Measurements from ENCODE around the gene TAMM41. TPM values are rescaled to one million over a fixed set of nuclear protein-coding genes. Genes with fewer than 3 reads are reported as not detected.
"Not testable (repeated sequence)": the region's sequence is repeated elsewhere in the genome, so short reads cannot be mapped to it uniquely, and the experiment has no call there.

TAMM41 gene
- total RNA-seq, 1 donor from 2014 or later: 6.0 TPM

DNA sequence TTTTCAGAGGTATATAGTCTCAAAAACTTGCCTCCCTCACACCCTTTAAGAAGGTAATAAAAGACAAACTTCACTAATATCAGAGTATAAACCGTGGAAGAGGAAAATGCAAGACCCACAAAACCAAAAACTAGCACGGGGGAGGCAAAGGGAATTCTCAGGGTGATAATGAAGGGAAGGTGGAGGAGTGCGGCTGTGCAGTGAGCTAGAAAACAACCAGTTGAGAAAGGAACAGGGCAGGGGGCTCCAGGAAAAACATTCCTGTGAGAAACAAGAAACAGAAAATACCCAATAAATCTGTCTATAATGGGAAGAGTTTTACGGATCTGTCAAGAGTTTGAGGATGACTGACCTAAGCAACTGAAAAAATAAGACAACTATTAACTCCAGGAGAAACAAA lies 31.6 kb downstream of the TAMM41 start:
- no peak for DNase-seq (ENCODE audit: low read depth in 2 of 2)

DNA sequence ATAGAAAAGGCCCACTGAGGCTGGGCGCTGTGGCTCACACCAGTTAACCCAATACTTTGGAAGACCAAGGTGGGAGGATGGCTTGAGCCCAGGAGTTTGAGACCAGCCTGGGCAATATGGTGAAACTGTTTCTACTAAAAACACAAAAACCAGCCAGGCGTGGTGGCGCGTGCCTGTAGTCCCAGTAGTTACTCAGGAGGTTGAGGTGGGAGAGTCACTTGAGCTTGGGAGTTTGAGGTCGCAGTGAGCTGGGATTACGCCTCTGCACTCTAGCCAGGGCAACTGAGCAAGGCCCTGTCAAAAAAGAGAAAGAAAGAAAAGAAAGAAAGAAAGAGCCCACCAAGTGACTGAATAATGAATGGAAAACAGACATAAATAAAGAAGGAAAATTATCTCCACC lies 32.0 kb downstream of the TAMM41 start:
- no peak for DNase-seq (ENCODE audit: low read depth in 2 of 2)

GRCh38 chr3:11810276-11810675 lies 36.4 kb downstream of the TAMM41 start:
- DNase-seq (ENCODE audit: low read depth in 2 of 2): peak in 1 of 2 donors; percentile 56

DNA sequence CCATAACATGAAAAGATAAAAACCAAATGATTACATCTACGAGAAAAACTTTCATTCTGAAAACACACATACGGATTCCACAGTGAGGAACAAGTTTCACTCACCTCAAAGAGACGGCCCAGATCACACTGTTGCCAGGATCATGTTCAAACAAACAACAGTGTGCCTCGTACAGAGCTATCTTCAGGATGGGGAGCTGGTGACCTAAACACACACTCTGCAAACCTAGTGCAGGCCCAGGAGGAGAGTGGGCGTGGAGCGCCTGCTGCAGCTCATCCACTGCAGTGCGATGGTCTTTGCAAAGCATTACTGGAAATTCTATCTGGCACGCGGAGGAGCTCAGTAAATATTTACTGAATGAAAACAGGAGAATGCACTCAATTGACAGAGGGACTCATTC lies 38.5 kb downstream of the TAMM41 start:
- DNase-seq (ENCODE audit: low read depth in 2 of 2): no peak

DNA sequence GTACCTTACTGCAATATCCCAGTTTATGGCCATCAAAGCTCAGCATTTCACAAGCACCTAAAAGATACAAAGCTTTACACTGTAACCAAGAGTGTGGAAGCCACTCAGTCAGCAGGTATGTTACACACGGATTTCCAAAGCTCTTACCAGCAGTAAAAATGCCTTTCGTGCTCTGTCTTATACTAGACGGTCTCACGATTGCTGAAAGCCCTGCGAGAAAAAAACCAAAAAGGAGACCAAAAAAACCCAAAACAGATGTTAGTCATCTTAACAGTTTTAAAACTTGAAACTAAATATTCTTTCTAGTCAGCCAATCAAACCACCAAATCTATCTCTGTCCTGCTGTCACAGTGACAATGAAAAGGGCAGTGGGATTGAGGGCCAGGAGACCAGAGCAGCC lies 39.0 kb downstream of the TAMM41 start:
- DNase-seq (ENCODE audit: low read depth in 2 of 2): no peak

GRCh38 chr3:11805716-11806115 lies 41.0 kb downstream of the TAMM41 start:
- no peak for DNase-seq (ENCODE audit: low read depth in 2 of 2)

DNA sequence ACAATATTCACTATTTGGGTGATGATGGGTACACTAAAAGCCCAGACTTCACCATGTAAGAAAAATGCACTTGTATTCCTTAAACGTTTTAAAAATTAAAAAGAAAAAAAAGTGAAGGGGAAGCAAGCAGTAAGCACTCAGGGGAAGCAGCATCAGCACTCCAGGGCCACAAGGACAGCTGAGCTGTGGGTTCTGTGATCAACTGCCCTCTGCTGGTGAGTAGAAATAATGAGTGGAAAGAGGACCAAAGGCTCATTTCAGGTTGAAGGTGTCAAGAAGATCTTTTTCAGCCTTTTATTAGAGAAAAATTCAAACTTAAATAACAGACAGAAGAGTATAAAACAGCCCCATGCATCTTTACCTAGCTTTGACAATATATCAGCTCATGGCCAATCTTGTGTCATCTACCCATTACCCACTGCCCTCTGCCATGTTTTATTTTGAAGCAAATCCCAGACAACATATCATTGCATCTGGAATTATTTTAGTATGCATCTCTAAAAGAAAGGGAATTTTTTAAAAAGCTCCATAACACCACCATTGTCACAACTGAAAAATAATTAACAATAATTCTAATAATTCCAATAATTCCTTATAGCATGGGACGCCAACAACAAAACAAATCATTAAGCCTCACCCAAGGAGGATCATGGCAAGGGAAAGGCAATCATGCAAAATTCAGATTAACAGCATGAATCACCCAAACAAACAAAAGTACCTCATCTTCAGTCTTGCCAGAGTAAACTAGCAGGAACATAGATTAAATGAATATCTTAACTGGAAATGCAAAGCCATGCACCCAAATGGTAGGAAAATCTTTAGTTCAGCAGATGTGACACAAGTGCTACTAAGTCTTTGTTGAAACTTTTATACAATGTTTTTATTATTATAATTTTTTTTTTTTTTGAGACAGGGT lies 42.5 kb downstream of the TAMM41 start:
- DNase-seq (ENCODE audit: low read depth in 2 of 2): peak; percentile 72 to 82

GRCh38 chr3:11799791-11800190 lies 46.9 kb downstream of the TAMM41 start:
- DNase-seq (ENCODE audit: low read depth in 2 of 2): no peak

DNA sequence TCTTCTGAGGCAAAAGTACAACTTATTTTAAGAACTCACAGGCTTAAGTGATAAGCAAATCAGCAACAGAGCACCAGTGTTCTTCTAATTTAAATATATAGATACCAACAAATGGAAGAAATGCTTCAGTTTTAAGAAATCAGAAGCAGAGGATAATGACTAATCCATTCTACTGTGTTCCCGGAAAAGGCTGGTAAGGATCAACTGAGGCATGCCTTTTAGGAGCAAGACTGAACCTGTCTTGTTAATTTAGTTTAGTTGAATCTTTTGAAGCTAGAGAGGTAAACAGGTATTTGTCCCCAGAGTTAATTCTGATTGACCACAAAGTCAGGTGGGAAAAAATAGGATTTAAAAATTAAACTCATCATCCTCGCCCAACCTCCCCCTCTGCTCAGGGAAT lies 51.8 kb downstream of the TAMM41 start:
- no peak for DNase-seq (ENCODE audit: low read depth in 2 of 2)

GRCh38 chr3:11791339-11792200 lies 55.1 kb downstream of the TAMM41 start:
- DNase-seq (ENCODE audit: low read depth in 2 of 2): no peak

- no peak for DNase-seq (ENCODE audit: low read depth in 2 of 2)
Measured at GRCh38 chr3:11789412-11789811, 57.3 kb downstream of the TAMM41 start.

DNA sequence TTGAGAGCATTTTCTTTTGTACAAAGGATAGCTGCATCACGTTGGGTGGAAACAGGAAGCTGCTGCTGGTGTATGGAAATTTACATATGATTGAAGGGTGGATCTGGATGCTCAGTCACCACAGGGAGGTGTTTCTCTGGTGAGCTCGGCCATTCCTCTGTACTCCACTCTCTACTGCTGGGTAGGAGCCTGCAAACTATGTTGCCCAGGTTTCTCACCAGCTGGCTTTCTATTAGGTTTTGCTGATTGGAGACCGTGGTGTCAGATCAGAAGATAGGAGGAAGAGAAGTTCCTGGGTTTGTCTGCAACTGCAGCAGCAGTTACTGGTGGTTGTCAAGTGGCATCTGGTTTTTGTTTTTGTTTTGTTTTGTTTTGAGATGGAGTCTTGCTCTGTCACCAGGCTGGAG lies 61.7 kb downstream of the TAMM41 start:
- DNase-seq (ENCODE audit: low read depth in 2 of 2): peak in 1 of 2 donors; percentile 65

DNA sequence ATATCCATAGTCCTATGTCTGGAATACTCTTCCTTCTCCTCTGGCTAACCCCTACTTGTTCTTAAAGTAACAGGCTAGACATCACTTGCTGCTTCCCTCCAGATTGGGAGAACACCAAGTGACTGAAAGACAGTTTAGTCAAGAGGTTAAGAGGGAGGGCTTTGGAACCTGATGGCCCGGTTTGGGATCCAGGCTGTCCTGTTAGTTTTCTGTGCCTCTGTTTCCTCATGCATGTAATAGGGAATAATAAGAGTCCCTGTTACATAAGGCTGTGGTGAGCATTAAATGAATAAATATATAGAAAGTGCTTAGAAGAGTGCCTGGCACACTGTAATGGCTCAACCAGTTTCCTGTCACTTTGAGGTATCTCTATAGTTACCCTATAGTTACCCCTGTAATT lies 66.3 kb downstream of the TAMM41 start:
- no peak for DNase-seq (ENCODE audit: low read depth in 2 of 2)

- no peak for DNase-seq (ENCODE audit: low read depth in 2 of 2)
Measured at GRCh38 chr3:11779626-11780025, 67.1 kb downstream of the TAMM41 start.

- no peak for DNase-seq (ENCODE audit: low read depth in 2 of 2)
Measured at GRCh38 chr3:11778248-11778647, 68.4 kb downstream of the TAMM41 start.

GRCh38 chr3:11776346-11776745 lies 70.3 kb downstream of the TAMM41 start:
- no peak for DNase-seq (ENCODE audit: low read depth in 2 of 2)

- no peak for DNase-seq (ENCODE audit: low read depth in 2 of 2)
Measured at GRCh38 chr3:11775493-11775892, 71.2 kb downstream of the TAMM41 start.

- peak; percentile 62 to 76 for DNase-seq (ENCODE audit: low read depth in 2 of 2)
Measured at GRCh38 chr3:11774296-11774877, 72.3 kb downstream of the TAMM41 start.

DNA sequence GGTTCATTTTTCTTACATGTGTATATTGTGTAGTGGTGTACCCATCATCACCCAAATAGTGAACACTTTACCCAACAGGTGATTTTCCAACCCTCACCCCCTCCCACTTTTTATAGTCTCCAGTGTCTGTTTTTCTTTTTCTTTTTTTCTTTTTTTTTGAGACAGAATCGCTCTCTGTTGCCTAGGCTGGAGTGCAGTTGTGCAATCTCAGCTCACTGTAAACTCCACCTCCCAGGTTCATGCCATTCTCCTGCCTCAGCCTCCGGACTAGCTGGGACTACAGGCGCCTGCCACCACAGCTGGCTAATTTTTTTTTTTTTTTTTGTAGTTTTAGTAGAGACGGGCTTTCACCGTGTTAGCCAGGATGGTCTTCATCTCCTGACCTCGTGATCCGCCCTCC lies 74.8 kb downstream of the TAMM41 start:
- DNase-seq (ENCODE audit: low read depth in 2 of 2): not testable (repeated sequence)

DNA sequence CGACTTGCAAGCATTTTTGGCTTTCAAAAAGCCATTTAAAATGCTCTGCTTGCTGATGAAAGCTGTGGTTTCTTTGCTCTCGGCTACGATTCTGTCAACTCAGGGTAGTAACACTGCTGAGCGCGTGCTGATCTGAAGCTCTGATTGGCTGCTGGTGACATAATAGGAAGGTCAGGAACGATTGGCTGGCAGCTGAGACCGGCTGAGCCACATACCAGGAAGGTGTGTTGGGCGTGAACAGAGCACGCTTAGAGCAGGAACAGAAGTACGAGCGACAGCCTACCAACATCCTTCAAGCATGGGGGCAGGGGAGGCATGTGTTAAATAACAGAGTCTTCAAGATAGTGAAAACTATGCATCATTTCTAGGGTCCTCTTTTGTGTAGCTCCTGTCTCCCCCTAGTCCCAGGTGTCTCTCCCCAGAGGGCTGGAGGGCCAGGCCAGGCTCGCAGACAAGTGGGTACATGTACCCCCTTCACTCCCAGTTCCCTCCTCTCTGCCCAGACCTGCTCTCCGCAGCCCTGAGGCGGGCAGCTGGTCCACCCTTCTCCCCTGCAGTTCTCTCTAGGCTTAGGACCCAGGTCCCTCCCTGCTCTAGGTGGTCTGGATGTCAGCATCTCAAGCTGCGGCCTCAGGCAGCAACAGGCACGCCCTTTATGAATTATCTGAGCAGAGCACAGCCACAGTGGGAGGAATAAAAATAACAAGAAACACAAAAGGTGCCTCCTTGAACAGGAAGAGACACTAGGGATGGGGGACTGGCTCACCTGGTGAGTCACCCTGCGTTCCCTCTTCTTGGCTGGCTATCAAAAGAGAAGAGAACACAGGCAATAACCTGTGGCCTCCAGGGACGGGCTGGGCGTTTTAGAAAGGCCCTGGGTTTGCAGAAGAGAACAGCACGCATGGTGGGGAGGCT lies 76.0 kb downstream of the TAMM41 start:
- DNase-seq (ENCODE audit: low read depth in 2 of 2): peak; percentile 87 to 94
